ENCODE measurements around the gene ANXA7. TPM values are rescaled to one million over a fixed set of nuclear protein-coding genes. Genes with fewer than 3 reads are reported as not detected.

Gene ANXA7
- polyA plus RNA-seq, 1 donor from 2014 or later, result 23.9 TPM

GRCh38 chr10:73339436-73339835, 74.4 kb downstream of the ANXA7 start:
- H3K79me2 ChIP-seq (replicated peaks; ENCODE audit: insufficient read depth, low read length), result no peaks in the 10 kb centered on the region
- no peak for TF ChIP-seq EZH2 (IDR thresholded peaks at IDR 0.05; ENCODE audit: borderline replicate concordance, insufficient read depth, low read length, poor library complexity, severe bottlenecking)
- TF ChIP-seq POLR2AphosphoS5 (IDR thresholded peaks at IDR 0.05), result no peak
- TF ChIP-seq EP300 (conservative IDR thresholded peaks at IDR 0.05; ENCODE audit: poor library complexity, severe bottlenecking), result no peak
- no peak for TF ChIP-seq RAD21 (conservative IDR thresholded peaks at IDR 0.05)
- TF ChIP-seq REST (IDR thresholded peaks at IDR 0.05; ENCODE audit: borderline replicate concordance), result no peak
- TF ChIP-seq SMC3 (conservative IDR thresholded peaks at IDR 0.05; ENCODE audit: poor library complexity), result no peak
- no peaks in the 10 kb centered on the region for H3K36me3 ChIP-seq (ENCODE audit: insufficient read depth, low read length)
- H2AFZ ChIP-seq (ENCODE audit: low read depth, low read length), result no peak overlapping the region
- H3K9me2 ChIP-seq (ENCODE audit: insufficient read depth, low read length), result no peaks in the 10 kb centered on the region
- H3K27ac ChIP-seq (ENCODE audit: low read length), result no peak overlapping the region
- no peaks in the 10 kb centered on the region for H3F3A ChIP-seq (ENCODE audit: insufficient read depth, low read length, poor library complexity, severe bottlenecking)
- no peaks in the 10 kb centered on the region for H3K9me3 ChIP-seq (ENCODE audit: low read length)
- H3K4me3 ChIP-seq (ENCODE audit: low read length), result no peak overlapping the region
- no peak overlapping the region for H3K4me2 ChIP-seq (ENCODE audit: low read length)
- H3K9ac ChIP-seq (ENCODE audit: low read length), result no peak overlapping the region
- no peaks in the 10 kb centered on the region for H3K27me3 ChIP-seq (ENCODE audit: insufficient read depth, low read depth, low read length)
- H4K20me1 ChIP-seq (ENCODE audit: insufficient read depth), result no peaks in the 10 kb centered on the region

GRCh38 chr10:73338801-73339368, 75.0 kb downstream of the ANXA7 start:
- Histone ChIP-seq H3K9me3 (ENCODE audit: low read length) (no peaks in the 10 kb centered on the region), H3F3A (ENCODE audit: insufficient read depth, low read length, poor library complexity, severe bottlenecking) (no peaks in the 10 kb centered on the region), H3K9ac (ENCODE audit: low read length) (no peak overlapping the region), H3K9me2 (ENCODE audit: insufficient read depth, low read length) (no peaks in the 10 kb centered on the region), H3K27ac (ENCODE audit: low read length) (no peak overlapping the region), H2AFZ (ENCODE audit: low read depth, low read length) (no peak overlapping the region), H4K20me1 (ENCODE audit: insufficient read depth) (no peaks in the 10 kb centered on the region), H3K79me2 (replicated peaks; ENCODE audit: insufficient read depth, low read length) (no peaks in the 10 kb centered on the region), H3K27me3 (ENCODE audit: insufficient read depth, low read depth, low read length) (no peaks in the 10 kb centered on the region), H3K4me3 (ENCODE audit: low read length) (no peak overlapping the region), H3K4me2 (ENCODE audit: low read length) (no peak overlapping the region), H3K36me3 (ENCODE audit: insufficient read depth, low read length) (no peaks in the 10 kb centered on the region)
- TF ChIP-seq EP300 (conservative IDR thresholded peaks at IDR 0.05; ENCODE audit: poor library complexity, severe bottlenecking) (no peak), TAF1 (IDR thresholded peaks at IDR 0.05; ENCODE audit: low read depth) (no peak), CTCF (IDR thresholded peaks at IDR 0.05; ENCODE audit: poor library complexity, severe bottlenecking) (no peak), MXI1 (conservative IDR thresholded peaks at IDR 0.05; ENCODE audit: poor library complexity, severe bottlenecking) (no peak), POLR2AphosphoS5 (IDR thresholded peaks at IDR 0.05) (no peak), REST (IDR thresholded peaks at IDR 0.05; ENCODE audit: borderline replicate concordance) (no peak), RAD21 (conservative IDR thresholded peaks at IDR 0.05) (no peak), EZH2 (IDR thresholded peaks at IDR 0.05; ENCODE audit: borderline replicate concordance, insufficient read depth, low read length, poor library complexity, severe bottlenecking) (no peak), SMC3 (conservative IDR thresholded peaks at IDR 0.05; ENCODE audit: poor library complexity) (no peak)
